OCI-LY7 (cell line): ENCODE data around the gene PTPRE.

Experiments used
- CTCF ChIP-seq: fragments of 200-600 bp; sonication (generic); conservative IDR thresholded peaks from 2 replicates; pipeline ENCODE4 v1.5.1; 2014; ENCODE audit warnings: mild to moderate bottlenecking, antibody characterized with exemption, low read length, moderate library complexity, mixed read lengths
- EZH2phosphoT487 ChIP-seq: fragments of 200-600 bp; sonication (generic); IDR thresholded peaks from 2 replicates; pipeline ENCODE4 v1.6.1; 2018; ENCODE audit warnings: low read depth, borderline replicate concordance, mild to moderate bottlenecking, mixed run types, antibody characterized with exemption, low read length, moderate library complexity, mixed read lengths

DNA sequence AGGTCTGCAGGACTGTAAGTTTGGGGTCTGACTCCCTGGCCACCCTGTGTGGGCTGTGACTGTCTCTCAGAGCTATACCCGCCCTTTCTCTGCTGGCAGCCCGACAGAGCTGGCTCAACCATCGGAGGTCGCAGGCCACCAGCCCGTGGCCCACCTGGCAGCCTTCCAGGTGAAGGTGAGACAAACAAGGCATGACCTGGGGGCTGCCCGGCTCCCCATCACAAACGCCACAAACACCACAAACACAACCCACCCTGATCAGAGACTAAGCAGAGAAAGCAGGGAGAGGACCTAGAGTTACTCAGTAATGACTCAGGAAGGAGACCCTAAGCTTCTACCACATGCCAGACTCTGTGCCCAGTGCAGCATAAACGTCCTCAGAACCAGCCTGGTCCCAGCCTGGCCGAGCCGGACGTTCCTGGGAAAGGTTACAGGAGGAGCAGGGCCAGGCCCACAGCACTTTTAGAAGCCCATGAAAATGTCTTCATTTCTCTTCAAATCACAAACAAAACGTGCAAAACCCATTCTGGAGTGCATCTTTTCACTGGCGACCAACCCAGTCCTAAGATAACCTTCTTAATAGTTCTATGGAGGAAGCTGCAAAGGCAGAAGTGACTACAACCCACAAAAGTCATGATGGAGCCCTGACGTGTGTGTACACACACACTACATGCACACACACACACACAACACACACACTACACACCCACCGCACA, 152.5 kb downstream of the PTPRE start:
- TF ChIP-seq CTCF (no peak), EZH2phosphoT487 (no peak)
